Fibroblast of skin of right biceps (primary cell): ENCODE measurements around the gene RNF6.

Experiments used
- DNase-seq: peaks from one replicate; pipeline ENCODE4 v3.0.0-alpha.2; 2013

RNF6 gene

DNA sequence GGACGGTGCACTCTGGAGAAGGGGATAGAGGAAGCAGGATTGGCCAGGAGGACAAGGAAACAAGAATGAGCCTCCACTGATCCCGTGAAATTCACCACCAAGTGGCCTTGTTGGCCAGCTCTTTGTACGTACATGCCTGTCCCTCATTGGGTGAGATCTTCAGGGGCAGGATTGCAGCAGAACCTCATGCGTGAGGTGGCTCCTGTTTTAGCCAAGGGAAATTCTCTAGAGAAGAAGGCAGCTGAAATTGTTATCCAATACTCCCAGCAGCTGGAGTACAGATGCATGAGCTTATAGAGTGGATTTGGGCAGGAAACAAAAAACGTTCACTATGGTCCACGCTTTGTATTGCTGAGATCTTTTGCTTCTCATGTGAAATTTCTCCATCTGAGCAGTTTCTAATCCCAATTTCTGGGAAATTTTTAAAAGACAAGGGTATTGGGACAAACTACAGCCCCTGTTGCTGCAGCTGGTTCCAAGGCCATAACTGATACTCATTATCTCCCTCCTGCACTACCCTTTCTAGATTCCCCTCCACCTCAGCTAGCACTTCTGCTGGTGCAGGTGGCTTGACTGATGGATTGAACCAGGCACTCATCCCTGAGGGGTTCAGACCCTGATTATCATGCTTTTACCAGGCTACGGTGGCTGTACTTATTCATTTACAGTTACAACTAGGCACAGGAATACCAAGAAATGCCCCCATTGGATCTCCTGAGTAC, 3.9 kb upstream of the RNF6 start:
- no peak for DNase-seq

DNA sequence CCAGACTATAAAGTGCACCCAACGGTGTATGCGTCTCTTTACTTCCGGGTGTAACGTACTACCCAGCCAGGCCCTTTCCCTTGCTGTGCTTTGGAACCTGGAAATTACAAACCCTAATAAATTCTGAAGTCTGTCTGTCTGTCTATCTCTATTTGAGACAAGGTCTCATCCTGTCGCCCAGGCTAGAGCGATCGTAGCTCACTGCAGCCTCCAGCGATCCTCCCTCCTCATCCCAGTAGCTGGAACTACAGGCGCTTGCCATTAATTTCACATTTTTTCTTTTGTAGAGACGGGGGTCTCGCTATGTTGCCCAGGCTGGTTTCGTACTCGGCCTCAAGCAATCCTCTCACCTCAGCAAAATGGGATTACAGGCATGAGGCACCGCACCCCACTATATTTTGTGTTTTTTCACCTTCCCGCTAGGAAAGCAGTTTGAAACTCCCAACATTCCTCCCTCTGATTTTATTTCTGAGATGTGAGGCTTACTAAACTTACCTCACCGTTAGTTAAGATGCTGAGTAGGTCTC, 469 bp upstream of the RNF6 start:
- no peak for DNase-seq

DNA sequence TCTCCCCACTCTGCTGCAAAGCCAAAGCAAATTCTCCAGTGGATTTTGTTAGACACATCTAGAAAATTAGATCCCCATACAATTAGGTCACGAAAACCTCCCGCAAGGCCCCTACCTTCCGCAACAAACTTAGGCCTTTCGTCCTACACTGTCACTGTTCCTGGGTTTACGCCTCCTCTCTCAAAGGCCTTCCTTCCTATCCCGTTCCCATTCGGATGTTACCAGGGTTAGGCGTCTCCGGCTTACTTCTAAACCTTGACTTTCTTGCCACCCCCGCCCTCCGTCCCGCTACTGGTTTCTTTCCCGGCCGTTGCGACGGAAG, 754 bp downstream of the RNF6 start:
- no peak for DNase-seq

DNA sequence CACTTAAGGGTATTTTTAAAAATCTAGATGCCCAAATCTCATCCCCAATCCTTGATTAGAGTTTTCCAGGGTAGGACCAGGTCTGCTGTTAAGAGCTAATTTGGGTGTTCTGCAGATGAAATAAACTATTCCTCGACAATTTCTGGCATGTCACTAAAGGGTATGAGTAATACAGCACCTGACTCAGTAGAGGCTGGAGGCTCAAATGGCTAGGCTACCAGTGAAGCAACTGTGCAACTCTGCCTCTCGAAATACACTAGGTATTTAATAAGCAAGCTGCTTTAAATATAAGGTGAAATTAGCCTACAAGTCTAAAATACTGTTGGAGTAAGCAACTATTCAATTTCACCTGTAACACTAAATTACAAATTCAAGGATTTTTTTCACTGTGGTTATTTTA, 1.5 kb downstream of the RNF6 start:
- DNase-seq = peak; percentile 28

DNA sequence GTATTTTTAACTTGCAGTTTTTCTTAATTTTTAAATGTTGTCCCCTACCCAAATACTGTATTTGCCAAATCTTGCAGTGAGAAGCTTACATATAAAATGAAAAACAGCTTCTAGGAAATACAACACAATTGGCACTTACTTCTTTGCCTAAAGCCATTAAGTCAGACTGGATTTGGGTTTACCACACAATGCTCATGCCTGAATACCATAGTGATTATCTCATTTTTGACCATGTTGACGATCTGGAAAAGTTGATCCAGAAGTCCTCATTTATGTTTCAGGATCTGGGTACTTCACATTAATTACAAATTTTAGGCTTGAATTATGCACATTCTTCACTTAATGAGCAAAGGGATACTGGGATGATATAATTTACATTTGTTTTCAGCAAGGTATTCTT, 2.4 kb downstream of the RNF6 start:
- DNase-seq = peak; percentile 26

DNA sequence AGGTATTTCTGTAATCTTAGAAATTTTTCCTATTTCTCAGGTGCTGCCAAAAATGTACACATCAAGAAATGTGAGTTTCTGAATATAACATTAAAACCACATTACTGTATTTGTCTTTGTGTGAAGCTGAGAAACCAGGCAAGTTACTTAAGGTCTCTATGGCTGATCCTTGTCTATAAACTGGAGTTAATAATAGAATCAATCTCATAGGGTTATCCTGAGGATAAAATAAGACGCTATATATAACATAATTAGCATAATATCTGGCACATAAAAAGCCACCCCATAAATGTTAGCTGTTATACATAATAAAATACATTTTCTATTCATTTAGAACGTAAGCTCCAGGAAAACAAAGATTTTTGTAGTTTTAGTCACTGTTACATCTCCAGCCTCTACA, 6.1 kb downstream of the RNF6 start:
- DNase-seq = no peak

DNA sequence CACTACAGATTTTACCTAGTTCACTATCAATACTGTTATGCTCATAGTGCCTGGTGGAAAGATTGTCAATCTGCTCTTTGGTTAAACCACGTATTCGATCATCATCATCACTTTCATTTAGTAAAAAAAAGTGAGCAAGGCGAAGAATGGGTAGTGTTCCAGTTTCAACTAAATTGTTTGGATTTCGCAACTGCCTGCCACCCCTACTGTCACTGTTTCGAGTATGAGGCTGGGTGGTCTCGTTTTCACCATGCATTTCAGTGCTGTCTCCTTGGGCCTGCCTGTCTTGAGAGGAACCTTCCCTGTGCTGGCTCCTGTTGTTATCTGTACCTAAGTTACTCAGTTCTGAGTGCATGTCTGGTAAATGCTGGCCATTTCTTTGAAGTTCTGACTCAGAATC, 8.1 kb downstream of the RNF6 start:
- no peak for DNase-seq

- DNase-seq = no peak
These were observed 8.8 kb downstream of the RNF6 start for GRCh38 chr13:26213345-26213744.

DNA sequence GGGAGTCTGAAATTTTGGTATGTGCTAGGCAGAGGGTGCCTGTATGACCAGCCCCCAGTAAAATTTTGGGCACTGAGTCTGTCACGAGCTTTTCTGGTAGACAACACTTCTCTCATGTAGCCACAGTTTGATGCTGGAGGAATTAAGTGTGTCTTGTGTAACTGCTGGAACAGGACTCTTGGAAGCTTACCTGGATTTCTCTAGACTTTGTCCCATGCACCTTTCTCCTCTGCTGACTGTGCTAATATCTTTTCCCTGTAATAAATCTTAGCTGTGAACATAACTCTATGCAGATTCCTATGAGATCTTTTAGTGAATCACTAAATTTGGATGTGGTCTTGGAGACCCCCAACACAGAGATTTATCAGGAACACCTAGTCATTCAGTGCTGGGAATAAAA, 13.8 kb downstream of the RNF6 start:
- DNase-seq = no peak

- DNase-seq = peak; percentile 29
These were observed 19.6 kb downstream of the RNF6 start for GRCh38 chr13:26202365-26202972.

- DNase-seq = no peak
These were observed 21.3 kb downstream of the RNF6 start for GRCh38 chr13:26200811-26201210.

GRCh38 chr13:26198116-26198515, 24.0 kb downstream of the RNF6 start:
- DNase-seq = no peak

- no peak for DNase-seq
These were observed 24.8 kb downstream of the RNF6 start for GRCh38 chr13:26197298-26197697.

GRCh38 chr13:26186995-26187394, 35.1 kb downstream of the RNF6 start:
- DNase-seq = no peak

GRCh38 chr13:26186118-26186870, 35.8 kb downstream of the RNF6 start:
- peak; percentile 93 for DNase-seq

DNA sequence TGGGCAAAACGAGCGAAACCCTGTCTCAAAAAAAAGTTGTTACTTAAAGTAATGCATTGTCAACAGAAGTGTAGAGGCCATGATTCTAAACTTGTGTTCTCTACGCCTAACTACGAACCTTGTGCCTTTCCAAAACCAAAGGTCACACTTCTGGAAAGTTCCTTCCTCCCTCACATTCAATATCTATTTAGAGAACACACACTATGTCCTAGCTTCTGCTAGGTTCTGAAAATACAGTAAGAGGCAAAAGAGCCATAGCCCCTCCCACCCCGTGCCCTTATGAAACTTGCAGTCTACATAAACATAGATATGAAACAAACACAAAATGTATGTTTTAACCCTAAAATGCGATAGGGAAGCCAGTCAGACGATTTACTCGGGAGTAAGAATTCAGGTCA, 36.4 kb downstream of the RNF6 start:
- no peak for DNase-seq

- DNase-seq = peak; percentile 66
These were observed 37.3 kb downstream of the RNF6 start for GRCh38 chr13:26184791-26185250.

- no peak for DNase-seq
These were observed 38.7 kb downstream of the RNF6 start for GRCh38 chr13:26183416-26183815.

DNA sequence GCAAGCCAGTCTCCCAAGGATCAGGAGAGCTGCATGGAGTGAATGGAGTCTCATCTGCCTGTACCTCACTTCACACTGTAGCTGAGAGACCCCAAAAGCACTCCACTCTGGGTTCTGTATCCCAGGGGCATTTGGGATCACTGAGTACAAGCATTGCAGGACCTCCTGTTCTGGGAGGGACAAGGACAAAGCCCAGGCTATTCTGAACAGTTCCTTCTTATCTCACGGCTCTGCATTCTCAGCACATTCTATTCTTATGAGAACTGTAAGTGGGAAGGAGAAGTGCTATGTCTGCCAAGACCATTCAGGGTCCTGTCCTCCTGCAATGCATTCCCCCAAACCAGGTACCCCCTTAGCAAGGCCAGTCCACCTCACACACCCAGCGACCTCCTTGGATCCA, 42.8 kb downstream of the RNF6 start:
- DNase-seq = no peak

- no peak for DNase-seq
These were observed 53.3 kb downstream of the RNF6 start for GRCh38 chr13:26168835-26169234.

- no peak for DNase-seq
These were observed 53.8 kb downstream of the RNF6 start for GRCh38 chr13:26168237-26168814.

DNA sequence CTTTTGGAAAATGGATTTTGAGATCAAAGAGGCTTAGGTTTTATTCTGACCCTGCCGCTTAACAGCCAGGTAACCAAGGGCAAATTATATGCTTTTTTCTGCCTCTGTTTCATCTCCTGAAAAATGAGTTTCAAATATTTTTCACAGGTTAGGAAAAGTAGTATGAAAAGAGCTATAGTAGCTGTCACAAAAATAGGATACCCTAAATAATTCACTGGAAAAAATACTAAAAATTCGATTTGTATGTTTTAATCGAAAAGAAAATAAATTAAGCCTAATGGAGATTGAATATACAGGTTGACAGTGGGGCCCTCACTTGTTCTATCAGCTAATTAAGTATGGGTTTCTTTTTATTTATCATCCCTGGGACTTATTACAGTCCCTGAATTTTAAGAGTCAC, 58.3 kb downstream of the RNF6 start:
- DNase-seq = no peak
